Measurements from ENCODE around the gene ACTN1. TPM values are rescaled to one million over a fixed set of nuclear protein-coding genes. Genes with fewer than 3 reads are reported as not detected.

Gene ACTN1
- total and polyA plus RNA-seq, 10 of the 15 experiments (the other 5 are each of a cell fraction or from before 2014, with no cell fraction given) = 0.14 to 39.4 (median 2.6) TPM

Small RNAs within 50 kb of the gene (small RNA-seq; reads per million reads assigned to genes)
- gene BANF1P1 (not detected), gene HMGN1P3 (not detected), gene RPS29P1 (not detected)

Other genes with a start within 250 kb of the ACTN1 start
- gene ZFP36L1, start 186.2 kb downstream of the ACTN1 start, total RNA-seq (2014; rRNA removed) = 27.9 and 31.3 TPM in 2 replicates
- 27.0 and 28.3 TPM in 2 replicates for gene ZFP36L1, start 186.2 kb downstream of the ACTN1 start, total RNA-seq (2014; rRNA removed; fragmentation: Illumina TruSeq; extraction: Trizol)
- 166 and 184 TPM in 2 replicates for gene ZFP36L1, start 186.2 kb downstream of the ACTN1 start, total RNA-seq (2021)
- gene ZFP36L1, start 186.2 kb downstream of the ACTN1 start, polyA plus RNA-seq (2011; rRNA removed) = 47.4 and 53.5 TPM in 2 replicates
- gene ZFP36L1, start 186.2 kb downstream of the ACTN1 start, polyA plus RNA-seq (2014; fragmentation: Illumina TruSeq; extraction: Trizol) = 69.3 and 78.7 TPM in 2 replicates
- gene ZFP36L1, start 186.2 kb downstream of the ACTN1 start, polyA plus RNA-seq (2014; fragmentation: Nextera tagmentation; extraction: Ambion mirVana) = 10 to 100 TPM; 22.0 to 22.6 TPM
- gene ZFP36L1, start 186.2 kb downstream of the ACTN1 start, polyA plus RNA-seq (2014; rRNA removed) = 96.1 and 121 TPM in 2 replicates
- 100 to 1,000 TPM; 119 to 138 TPM for gene ZFP36L1, start 186.2 kb downstream of the ACTN1 start, polyA plus RNA-seq (2016; fragmentation: Nextera tagmentation; extraction: Ambion mirVana)
- gene DCAF5, start 173.8 kb upstream of the ACTN1 start, total RNA-seq (2014; rRNA removed) = 9.8 and 13.2 TPM in 2 replicates
- gene DCAF5, start 173.8 kb upstream of the ACTN1 start, total RNA-seq (2014; rRNA removed; fragmentation: Illumina TruSeq; extraction: Trizol) = 15.9 and 17.4 TPM in 2 replicates
- 30.1 and 31.1 TPM in 2 replicates for gene DCAF5, start 173.8 kb upstream of the ACTN1 start, total RNA-seq (2021)
- 32.0 and 38.1 TPM in 2 replicates for gene DCAF5, start 173.8 kb upstream of the ACTN1 start, polyA plus RNA-seq (2011; rRNA removed)
- 26.8 and 29.4 TPM in 2 replicates for gene DCAF5, start 173.8 kb upstream of the ACTN1 start, polyA plus RNA-seq (2014; fragmentation: Illumina TruSeq; extraction: Trizol)
- 1 to 10 TPM; 6.8 to 7.1 TPM for gene DCAF5, start 173.8 kb upstream of the ACTN1 start, polyA plus RNA-seq (2014; fragmentation: Nextera tagmentation; extraction: Ambion mirVana)
- gene DCAF5, start 173.8 kb upstream of the ACTN1 start, polyA plus RNA-seq (2014; rRNA removed) = 24.0 and 24.8 TPM in 2 replicates
- 10 to 100 TPM; 18.6 to 19.5 TPM for gene DCAF5, start 173.8 kb upstream of the ACTN1 start, polyA plus RNA-seq (2016; fragmentation: Nextera tagmentation; extraction: Ambion mirVana)
- 3.9 and 6.2 TPM in 2 replicates for gene EXD2, start 212.2 kb upstream of the ACTN1 start, total RNA-seq (2014; rRNA removed)
- gene EXD2, start 212.2 kb upstream of the ACTN1 start, total RNA-seq (2014; rRNA removed; fragmentation: Illumina TruSeq; extraction: Trizol) = 3.6 and 3.7 TPM in 2 replicates
- gene EXD2, start 212.2 kb upstream of the ACTN1 start, total RNA-seq (2021) = 5.8 and 6.2 TPM in 2 replicates
- gene EXD2, start 212.2 kb upstream of the ACTN1 start, polyA plus RNA-seq (2011; rRNA removed) = 12.4 and 13.3 TPM in 2 replicates
- 4.7 and 5.9 TPM in 2 replicates for gene EXD2, start 212.2 kb upstream of the ACTN1 start, polyA plus RNA-seq (2014; fragmentation: Illumina TruSeq; extraction: Trizol)
- 1 to 10 TPM; 1.0 to 1.3 TPM for gene EXD2, start 212.2 kb upstream of the ACTN1 start, polyA plus RNA-seq (2014; fragmentation: Nextera tagmentation; extraction: Ambion mirVana)
- 4.0 and 4.5 TPM in 2 replicates for gene EXD2, start 212.2 kb upstream of the ACTN1 start, polyA plus RNA-seq (2014; rRNA removed)
- 1 to 10 TPM; 6.1 to 6.7 TPM for gene EXD2, start 212.2 kb upstream of the ACTN1 start, polyA plus RNA-seq (2016; fragmentation: Nextera tagmentation; extraction: Ambion mirVana)

All from GM12878 (cell line).